Transverse colon (tissue), 4 donors: ENCODE measurements around the gene CYB561D2. TPM values are rescaled to one million over a fixed set of nuclear protein-coding genes. Genes with fewer than 3 reads are reported as not detected.

Experiments used
- DNase-seq: peaks from one replicate; pipeline ENCODE4 v3.0.0-alpha.2; 2019
- H3K27ac ChIP-seq, 4 donors: fragments of 200-600 bp; sonication (generic); 2 replicates each; pipeline ENCODE4 v1.5.1; 2016 to 2018; ENCODE audit warnings: inconsistent platforms in 4 of 4
- H3K27me3 ChIP-seq: fragments of 200-600 bp; sonication (generic); 2 replicates; pipeline ENCODE4 v1.5.1; 2017; ENCODE audit warnings: inconsistent platforms
- H3K36me3 ChIP-seq, 4 donors: fragments of 200-600 bp; sonication (generic); 2 replicates each; pipeline ENCODE4 v1.5.1; 2017 to 2019; ENCODE audit warnings: inconsistent platforms in 4 of 4
- H3K4me1 ChIP-seq, 4 donors: fragments of 200-600 bp; sonication (generic); 2 replicates each; pipeline ENCODE4 v1.5.1; 2017 to 2020; ENCODE audit warnings: inconsistent platforms in 4 of 4
- H3K4me3 ChIP-seq, 4 donors: fragments of 200-600 bp; sonication (generic); 1 replicate in 1 of 4; 2 replicates in 3 of 4; pipeline versions ENCODE4 v1.5.1 to v1.6.1; 2017 to 2019; ENCODE audit warnings: inconsistent platforms in 4 of 4
- H3K9me3 ChIP-seq, 2 donors: fragments of 200-600 bp; sonication (generic); 2 replicates each; pipeline ENCODE4 v1.5.1; 2017 to 2019; ENCODE audit warnings: inconsistent platforms in 2 of 2
- CTCF ChIP-seq, 5 experiments: fragments of 200-600 bp in 3 of 5; fragments of 450-650 bp in 2 of 5; sonication (generic) in 3 of 5; IDR thresholded peaks; 1 replicate in 2 of 5; 2 replicates in 3 of 5; pipeline ENCODE4 v1.5.1; 2016 to 2017; ENCODE audit warnings: antibody characterized with exemption in 5 of 5, inconsistent platforms in 3 of 5, mild to moderate bottlenecking in 2 of 5, moderate library complexity in 1 of 5
- EP300 ChIP-seq: sonication (generic); formaldehyde crosslinking; IDR thresholded peaks from one replicate; pipeline ENCODE4 v1.6.1; 2017; ENCODE audit warnings: antibody characterized with exemption, low read depth
- POLR2A ChIP-seq: fragments of 450-650 bp; IDR thresholded peaks from one replicate; pipeline ENCODE4 v1.6.1; 2016; ENCODE audit warnings: antibody characterized with exemption, mild to moderate bottlenecking, moderate library complexity
- POLR2AphosphoS5 ChIP-seq, 3 donors: sonication (generic); formaldehyde crosslinking; IDR thresholded peaks; one replicate each; pipeline ENCODE4 v1.6.1; 2016; ENCODE audit warnings: antibody characterized with exemption in 3 of 3
- WGBS, 2 donors: methylation state at CpG; one replicate each; pipeline ENCODE4 v1.1.5; 2018; ENCODE audit warnings: low coverage in 1 of 2; 5-methylcytosine and 5-hydroxymethylcytosine counted together
- in situ Hi-C, 4 donors: fragments of 200-750 bp; cut with MboI; loops; one replicate each; pipeline versions ENCODE4 v1.15.0 to v1.15.1; 2017; ENCODE audit warnings: low sequenced_read_pairs in 3 of 4, low pct_ligation_motif_present in 1 of 4, low pct_unique_long_range_greater_than_20kb in 1 of 4
- intact Hi-C: fragments of 100-400 bp; cut with DNase I; formaldehyde crosslinking; loops from one replicate; pipeline ENCODE4 v1.15.1; 2023; ENCODE audit warnings: low total_unique reads
- total RNA-seq, 4 donors: library from RNA; depleted of rRNA; stranded (reverse); fragments of >200 nt; gene quantifications; one replicate each; pipeline ENCODE4 v1.1.0, GENCODE V29; 2016

The CYB561D2 gene
- total RNA-seq, 4 donors from 2014 or later, result 23.7 to 53.9 (median 35.6) TPM

GRCh38 chr3:50339485-50340146 lies 11.0 kb upstream of the CYB561D2 start:
- no peak for DNase-seq
- peak overlapping the region; percentile 93 to 99 (median 98) for H3K27ac ChIP-seq
- in situ Hi-C loops, result loop anchor here in 1 of 4 donors (10.0 kb wide), 1 partner anchor 195 kb away; no protein-coding TSS in a partner anchor
- H3K36me3 ChIP-seq, result no peaks in the 10 kb centered on the region
- TF ChIP-seq CTCF (IDR thresholded peaks at IDR 0.05) (no peak), POLR2A (no peak), POLR2AphosphoS5 (IDR thresholded peaks at IDR 0.05) (no peak), EP300 (no peak)
- H3K27me3 ChIP-seq, result no peaks in the 10 kb centered on the region
- H3K4me1 ChIP-seq, result peaks cover 22 to 58% (median 45%) of the 10 kb centered on the region in 4 donors
- WGBS, 2 donors, result 64 to 75% methylated on average over 10 to 14 of the region's 14 CpGs
- peak overlapping the region in 3 of 4 donors; percentile 35 to 62 (median 51) for H3K4me3 ChIP-seq
- no peaks in the 10 kb centered on the region for H3K9me3 ChIP-seq
- intact Hi-C loops, result loop anchor here (10.0 kb wide), 2 partner anchors 205 to 1945 kb away; partner anchors contain the start of gene GLYCTK

GRCh38 chr3:50340147-50340447 lies 10.6 kb upstream of the CYB561D2 start:
- no peaks in the 10 kb centered on the region for H3K9me3 ChIP-seq
- no peak for DNase-seq
- TF ChIP-seq EP300 (no peak), POLR2A (no peak), CTCF (IDR thresholded peaks at IDR 0.05) (no peak), POLR2AphosphoS5 (IDR thresholded peaks at IDR 0.05) (no peak)
- intact Hi-C loops (loop anchor here (10.0 kb wide), 1 partner anchor 205 kb away; no protein-coding TSS in a partner anchor), in situ Hi-C loops (loop anchor here in 1 of 4 donors (10.0 kb wide), 1 partner anchor 195 kb away; no protein-coding TSS in a partner anchor)
- H3K4me1 ChIP-seq, result peaks cover 18 to 55% (median 42%) of the 10 kb centered on the region in 4 donors
- no peaks in the 10 kb centered on the region for H3K27me3 ChIP-seq
- peak overlapping the region; percentile 35 to 62 (median 44) for H3K4me3 ChIP-seq
- H3K27ac ChIP-seq, result peak overlapping the region; percentile 93 to 99 (median 98)
- 34 to 39% methylated on average over 2 to 9 of the region's 9 CpGs for whole genome bisulfite sequencing, 2 donors
- H3K36me3 ChIP-seq, result no peaks in the 10 kb centered on the region

GRCh38 chr3:50340448-50341329 lies 10.0 kb upstream of the CYB561D2 start, which contains the start of gene RASSF1:
Gene RASSF1, minus strand, starts transcription at chr3:50340836. Its CDS starts 31 bp downstream, at chr3:50340805.
- TF ChIP-seq CTCF (IDR thresholded peaks at IDR 0.05), result no peak
- peak; percentile 51 for TF ChIP-seq POLR2A
- TF ChIP-seq POLR2AphosphoS5 (IDR thresholded peaks at IDR 0.05), result peak; percentile 29 to 53 (median 36)
- in situ Hi-C loops, result loop anchor here in 1 of 4 donors (10.0 kb wide), 1 partner anchor 194 kb away; no protein-coding TSS in a partner anchor
- 7% methylated on average over 63 of the region's 85 CpGs; no CpG with 5 or more reads in 1 of the 2 donors for WGBS, 2 donors

More at GRCh38 chr3:50340448-50341329, 10.0 kb upstream of the CYB561D2 start, which contains the start of gene RASSF1:
- H3K4me1 ChIP-seq, result peaks cover 18 to 55% (median 42%) of the 10 kb centered on the region in 4 donors
- H3K4me3 ChIP-seq, result peak within 1 kb of the TSS; percentile 35 to 62 (median 44)
- peak; percentile 80 for DNase-seq
- peak within 1 kb of the TSS; percentile 93 to 99 (median 98) for H3K27ac ChIP-seq
- H3K9me3 ChIP-seq, result no peaks in the 10 kb centered on the region
- H3K27me3 ChIP-seq, result no peaks in the 10 kb centered on the region
- intact Hi-C loops, result loop anchor here (10.0 kb wide), 1 partner anchor 204 kb away; no protein-coding TSS in a partner anchor
- H3K36me3 ChIP-seq, result no peaks in the 10 kb centered on the region
